Common myeloid progenitor, CD34-positive (primary cell): ENCODE data around the gene RPTOR.
A peak's percentile ranks its signal among the peaks of the same experiment; 100 is the strongest.

Experiments used
- CTCF ChIA-PET: fragments of 350-600 bp; sonication (Branson Sonifier 250); formaldehyde crosslinking; loops from one replicate; lab custom pipeline; 2021; ENCODE audit warnings: antibody characterized with exemption; lab: Charles Lee
- POLR2A ChIA-PET: fragments of 350-600 bp; sonication (Branson Sonifier 250); formaldehyde crosslinking; loops from one replicate; lab custom pipeline; 2021; ENCODE audit warnings: antibody characterized with exemption; lab: Charles Lee
- DNase-seq, 3 donors: peaks; one replicate each; pipeline versions ENCODE4 v3.0.0 to v3.0.0-alpha.2; 2013
- H3K27ac ChIP-seq, 2 experiments: 1 replicate in 1 of 2; 2 replicates in 1 of 2; pipeline ENCODE4 v1.7.0; 2013; ENCODE audit warnings: inconsistent platforms in 2 of 2, low read length in 2 of 2, mild to moderate bottlenecking in 2 of 2, low read depth in 1 of 2, moderate library complexity in 1 of 2; ENCODE audit not compliant: severe bottlenecking in 2 of 2, insufficient read depth in 1 of 2, poor library complexity in 1 of 2
- H3K27me3 ChIP-seq, 5 experiments: replicated peaks in 2 of 5; 1 replicate in 3 of 5; 2 replicates in 2 of 5; pipeline versions ENCODE4 v1.6.1 to v1.7.0; 2013; ENCODE audit warnings: low read length in 4 of 5, mild to moderate bottlenecking in 2 of 5, moderate library complexity in 2 of 5, inconsistent platforms in 1 of 5; ENCODE audit not compliant: insufficient read depth in 5 of 5, control insufficient read depth in 4 of 5
- H3K36me3 ChIP-seq, 4 experiments: 1 replicate in 2 of 4; 2 replicates in 2 of 4; pipeline versions ENCODE4 v1.6.1 to v1.7.0; 2013; ENCODE audit warnings: low read length in 3 of 4, control low read depth in 1 of 4, mild to moderate bottlenecking in 1 of 4; ENCODE audit not compliant: control insufficient read depth in 4 of 4, insufficient read depth in 4 of 4
- H3K4me1 ChIP-seq, 4 experiments: 1 replicate in 3 of 4; 2 replicates in 1 of 4; pipeline versions ENCODE4 v1.6.1 to v1.7.1; 2013; ENCODE audit warnings: low read length in 3 of 4, mild to moderate bottlenecking in 3 of 4, control low read depth in 1 of 4, inconsistent platforms in 1 of 4, moderate library complexity in 1 of 4; ENCODE audit not compliant: control insufficient read depth in 4 of 4, insufficient read depth in 4 of 4; ENCODE audit errors: control extremely low read depth in 1 of 4
- H3K4me3 ChIP-seq, 7 experiments: 1 replicate in 4 of 7; 2 replicates in 3 of 7; pipeline versions ENCODE4 v1.5.1 to v1.7.0; 2013; ENCODE audit warnings: mild to moderate bottlenecking in 7 of 7, low read length in 6 of 7, moderate library complexity in 6 of 7, inconsistent platforms in 2 of 7, low read depth in 2 of 7, control low read depth in 1 of 7; ENCODE audit not compliant: insufficient read depth in 4 of 7, control insufficient read depth in 1 of 7; ENCODE audit errors: extremely low read depth in 1 of 7
- H3K9me3 ChIP-seq, 5 experiments: 1 replicate in 4 of 5; 2 replicates in 1 of 5; pipeline versions ENCODE4 v1.6.1 to v1.7.1; 2013; ENCODE audit warnings: low read length in 4 of 5, mild to moderate bottlenecking in 2 of 5, inconsistent platforms in 1 of 5, low read depth in 1 of 5, moderate library complexity in 1 of 5; ENCODE audit not compliant: control insufficient read depth in 4 of 5, insufficient read depth in 2 of 5; ENCODE audit errors: control extremely low read depth in 1 of 5
- WGBS: methylation state at CpG from one replicate; pipeline ENCODE4 v1.1.5; 2013; ENCODE audit not compliant: insufficient coverage; 5-methylcytosine and 5-hydroxymethylcytosine counted together

The RPTOR gene

GRCh38 chr17:80769936-80770625 lies 225.4 kb downstream of the RPTOR start:
- H3K27ac ChIP-seq = no peak overlapping the region
- H3K36me3 ChIP-seq = peaks cover 0 to 22% (median 3%) of the 10 kb centered on the region in 4 experiments
- WGBS = 94% methylated on average over 19 of the region's 19 CpGs
- no peak overlapping the region for H3K4me3 ChIP-seq
- peaks cover 17 to 68% (median 48%) of the 10 kb centered on the region in 4 experiments for H3K4me1 ChIP-seq
- ChIA-PET CTCF (interaction anchor here (0.8 to 2.7 kb wide), 3 partner anchors 11 to 62 kb away, joined by 3 to 8 read pairs (median 3); no protein-coding TSS in a partner anchor), POLR2A (no interaction called here)
- H3K9me3 ChIP-seq = no peaks in the 10 kb centered on the region
- DNase-seq = no peak
- no peaks in the 10 kb centered on the region for H3K27me3 ChIP-seq

DNA sequence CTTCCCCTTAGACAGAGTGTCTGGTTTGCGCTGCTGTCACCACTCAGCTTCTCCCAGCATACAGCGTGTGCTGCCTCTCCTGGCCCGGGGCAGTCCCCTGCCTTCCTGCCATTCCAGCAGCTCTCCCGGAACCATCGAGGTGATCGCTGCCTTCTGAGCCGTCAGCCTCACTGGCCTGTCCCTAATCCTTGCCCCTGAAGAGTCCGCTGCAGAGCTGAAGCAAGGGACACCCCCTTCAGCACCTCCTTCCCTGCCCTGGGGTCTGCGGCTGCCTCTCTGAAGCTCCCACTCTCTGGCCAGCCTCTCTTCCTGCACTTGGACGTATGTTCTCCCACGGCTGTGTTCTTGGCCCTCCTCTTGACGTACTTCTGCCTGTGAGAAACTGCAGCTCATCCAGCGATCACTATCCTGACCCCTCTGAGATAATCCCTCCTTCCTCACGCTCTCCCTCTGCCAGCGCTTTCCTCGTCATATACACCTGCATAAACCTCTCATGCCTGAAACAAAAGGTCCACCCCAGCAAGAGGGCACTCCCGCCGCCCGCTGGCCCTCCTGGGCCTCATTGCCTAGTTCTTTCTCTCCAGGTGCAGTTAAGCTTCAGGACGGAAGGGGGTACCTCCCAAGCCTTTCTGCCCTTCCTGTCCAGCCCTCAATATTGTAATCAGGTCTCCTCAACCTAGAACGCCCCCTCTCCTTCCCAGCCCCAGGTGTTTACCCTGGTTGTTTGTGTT lies 226.4 kb downstream of the RPTOR start:
- Histone ChIP-seq H3K27me3 (no peaks in the 10 kb centered on the region), H3K36me3 (peaks cover 0 to 22% (median 3%) of the 10 kb centered on the region in 4 experiments), H3K4me3 (no peak overlapping the region), H3K4me1 (peaks cover 15 to 67% (median 45%) of the 10 kb centered on the region in 4 experiments), H3K9me3 (no peaks in the 10 kb centered on the region), H3K27ac (no peak overlapping the region)
- 95% methylated on average over 16 of the region's 21 CpGs for WGBS
- ChIA-PET POLR2A (interaction anchor here (0.6 kb wide), 1 partner anchor 711 kb away, joined by 3 read pairs; no protein-coding TSS in a partner anchor), CTCF (interaction anchor here (0.8 to 2.7 kb wide), 4 partner anchors 10 to 63 kb away, joined by 3 to 8 read pairs (median 4); no protein-coding TSS in a partner anchor)
- DNase-seq = no peak

DNA sequence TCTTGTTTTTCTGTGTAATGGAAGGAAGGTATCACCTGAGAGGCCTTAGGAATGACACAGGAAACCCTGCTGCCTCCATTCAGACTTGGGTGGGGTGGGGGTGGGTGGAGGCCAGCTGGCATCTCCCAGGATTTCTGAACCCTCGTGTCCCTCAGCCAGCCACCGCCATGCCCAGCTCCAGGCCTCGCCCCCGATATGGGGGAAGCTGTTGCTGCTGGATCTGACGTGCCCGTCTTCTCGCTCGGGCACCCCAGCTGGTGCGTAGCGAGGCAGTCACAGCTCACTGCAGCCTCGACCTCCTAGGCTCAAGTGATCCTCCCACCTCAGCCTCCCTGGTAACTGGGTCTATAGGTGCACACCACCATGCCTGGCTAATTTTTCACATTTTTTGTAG lies 227.0 kb downstream of the RPTOR start:
- peaks cover 0 to 23% (median 3%) of the 10 kb centered on the region in 4 experiments for H3K36me3 ChIP-seq
- no peaks in the 10 kb centered on the region for H3K27me3 ChIP-seq
- 91% methylated on average over 11 of the region's 11 CpGs for WGBS
- ChIA-PET POLR2A (no interaction called here), CTCF (interaction anchor here (1.6 to 2.7 kb wide), 2 partner anchors 9 to 16 kb away, joined by 4 to 8 read pairs; no protein-coding TSS in a partner anchor)
- H3K27ac ChIP-seq = no peak overlapping the region
- H3K9me3 ChIP-seq = no peaks in the 10 kb centered on the region
- DNase-seq = no peak
- H3K4me3 ChIP-seq = no peak overlapping the region
- H3K4me1 ChIP-seq = peaks cover 11 to 67% (median 39%) of the 10 kb centered on the region in 4 experiments

DNA sequence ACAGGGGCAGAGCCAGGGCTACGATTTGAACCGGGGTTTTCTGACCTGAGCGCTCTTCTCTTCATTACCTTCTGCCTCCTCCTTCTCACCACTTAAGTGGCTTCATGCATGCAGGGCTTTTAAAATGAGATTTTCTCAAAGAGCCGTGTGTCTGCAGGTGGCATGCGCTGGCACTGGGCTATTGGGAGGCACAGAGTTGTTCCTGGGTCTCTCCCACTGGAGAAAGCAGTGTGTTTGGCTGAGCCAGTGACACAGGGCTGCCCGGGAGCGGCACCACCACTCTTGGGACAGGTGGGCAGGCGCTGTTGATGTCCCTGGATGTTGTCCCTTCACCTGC lies 228.2 kb downstream of the RPTOR start:
- Histone ChIP-seq H3K9me3 (no peaks in the 10 kb centered on the region), H3K27me3 (no peaks in the 10 kb centered on the region), H3K27ac (no peak overlapping the region), H3K4me3 (no peak overlapping the region), H3K36me3 (peaks cover 0 to 24% (median 3%) of the 10 kb centered on the region in 4 experiments), H3K4me1 (peaks cover 10 to 62% (median 34%) of the 10 kb centered on the region in 4 experiments)
- POLR2A ChIA-PET = no interaction called here
- CTCF ChIA-PET = interaction anchor here (1.5 to 2.7 kb wide), 2 partner anchors 10 to 17 kb away, joined by 5 to 8 read pairs; no protein-coding TSS in a partner anchor
- 94% methylated on average over 8 of the region's 8 CpGs for WGBS
- DNase-seq = no peak

- Histone ChIP-seq H3K36me3 (peaks cover 0 to 22% (median 3%) of the 10 kb centered on the region in 4 experiments), H3K27ac (no peak overlapping the region), H3K4me1 (peaks cover 10 to 57% (median 33%) of the 10 kb centered on the region in 4 experiments), H3K9me3 (no peaks in the 10 kb centered on the region), H3K27me3 (no peaks in the 10 kb centered on the region), H3K4me3 (no peak overlapping the region)
- ChIA-PET CTCF (interaction anchor here (1.4 to 1.5 kb wide), 2 partner anchors 10 to 54 kb away, joined by 5 read pairs; no protein-coding TSS in a partner anchor), POLR2A (interaction anchor here (1.2 kb wide), 1 partner anchor 8 kb away, joined by 3 read pairs; no protein-coding TSS in a partner anchor)
- 90% methylated on average over 13 of the region's 19 CpGs for WGBS
- peak in 2 of 3 donors; percentile 37 to 44 for DNase-seq
Measured at GRCh38 chr17:80773243-80773991, 228.8 kb downstream of the RPTOR start.

GRCh38 chr17:80774146-80774545 lies 229.5 kb downstream of the RPTOR start:
- Histone ChIP-seq H3K4me1 (peaks cover 10 to 59% (median 33%) of the 10 kb centered on the region in 4 experiments), H3K27me3 (no peaks in the 10 kb centered on the region), H3K4me3 (peak overlapping the region in 3 of 7 experiments; percentile 19 to 44 (median 37)), H3K27ac (peak overlapping the region; percentile 28 to 62), H3K36me3 (peaks cover 0 to 25% (median 3%) of the 10 kb centered on the region in 4 experiments), H3K9me3 (no peaks in the 10 kb centered on the region)
- ChIA-PET CTCF (interaction anchor here (0.9 to 1.5 kb wide), 6 partner anchors 9 to 163 kb away, joined by 3 to 5 read pairs (median 4); no protein-coding TSS in a partner anchor), POLR2A (interaction anchor here (1.2 to 1.5 kb wide), 3 partner anchors 9 to 12 kb away, joined by 3 to 4 read pairs (median 3); no protein-coding TSS in a partner anchor)
- DNase-seq = peak in 2 of 3 donors; percentile 15 to 24
- WGBS = 97% methylated on average over 6 of the region's 20 CpGs
